Muscle layer of duodenum (tissue), 2 donors: ENCODE measurements around the gene NPAS3.

Experiments
- H3K27ac ChIP-seq: one replicate; pipeline ENCODE4 v1.7.0; 2013; ENCODE audit warnings: mild to moderate bottlenecking, low read length
- H3K27me3 ChIP-seq: one replicate; pipeline ENCODE4 v1.7.0; 2013; ENCODE audit warnings: low read depth, mild to moderate bottlenecking, control low read depth, low read length
- H3K36me3 ChIP-seq, 2 donors: one replicate each; pipeline ENCODE4 v1.7.0; 2013; ENCODE audit warnings: low read length in 2 of 2, control low read depth in 1 of 2, mild to moderate bottlenecking in 1 of 2; ENCODE audit not compliant: insufficient read depth in 2 of 2, control insufficient read depth in 1 of 2
- H3K4me1 ChIP-seq, 2 donors: one replicate each; pipeline ENCODE4 v1.7.0; 2013; ENCODE audit warnings: low read length in 2 of 2, mild to moderate bottlenecking in 2 of 2, control low read depth in 1 of 2, moderate library complexity in 1 of 2; ENCODE audit not compliant: insufficient read depth in 2 of 2, control insufficient read depth in 1 of 2
- H3K4me3 ChIP-seq, 2 donors: one replicate each; pipeline ENCODE4 v1.7.0; 2013; ENCODE audit warnings: low read length in 2 of 2, low read depth in 1 of 2, mild to moderate bottlenecking in 1 of 2
- H3K9me3 ChIP-seq, 2 donors: one replicate each; pipeline ENCODE4 v1.7.0; 2013; ENCODE audit warnings: low read length in 2 of 2, control low read depth in 1 of 2, mild to moderate bottlenecking in 1 of 2; ENCODE audit not compliant: control insufficient read depth in 1 of 2
- donor health status: healthy.

The NPAS3 gene

DNA sequence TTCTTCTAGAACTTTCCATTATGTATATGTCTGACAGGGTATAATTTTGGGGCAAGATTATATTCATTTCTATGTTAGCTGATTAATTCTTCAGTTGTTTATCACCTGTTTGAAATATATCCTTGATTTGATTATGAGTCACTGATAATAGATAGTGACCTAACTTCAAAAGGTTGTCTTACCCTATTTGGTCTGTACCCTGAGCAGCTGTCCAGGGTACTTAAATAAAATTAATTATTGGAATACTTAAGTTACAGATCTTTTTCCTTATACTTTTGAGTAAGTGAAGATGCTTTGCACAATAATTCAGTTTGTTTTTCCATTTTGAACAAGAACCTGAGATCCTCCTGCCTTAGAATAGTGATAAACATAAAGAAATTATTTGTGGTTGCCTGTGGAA lies 13.2 kb upstream of the NPAS3 start:
- H3K36me3 ChIP-seq: no peaks in the 10 kb centered on the region
- no peaks in the 10 kb centered on the region for H3K27me3 ChIP-seq
- H3K9me3 ChIP-seq: no peaks in the 10 kb centered on the region
- no peak overlapping the region for H3K27ac ChIP-seq
- no peak overlapping the region for H3K4me3 ChIP-seq
- no peaks in the 10 kb centered on the region for H3K4me1 ChIP-seq

- Histone ChIP-seq H3K36me3 (no peaks in the 10 kb centered on the region), H3K4me1 (peaks cover 0 to 12% of the 10 kb centered on the region in 2 donors), H3K9me3 (no peaks in the 10 kb centered on the region), H3K4me3 (peak overlapping the region in 1 of 2 donors; percentile 86), H3K27ac (no peak overlapping the region), H3K27me3 (peaks cover 8% of the 10 kb centered on the region)
These were observed 6.3 kb upstream of the NPAS3 start for GRCh38 chr14:32932302-32932913.

GRCh38 chr14:32932914-32933628 lies 5.6 kb upstream of the NPAS3 start:
- H3K27ac ChIP-seq: no peak overlapping the region

GRCh38 chr14:32933629-32934072 lies 5.0 kb upstream of the NPAS3 start:
- no peaks in the 10 kb centered on the region for H3K36me3 ChIP-seq
- peaks cover 0 to 19% of the 10 kb centered on the region in 2 donors for H3K4me1 ChIP-seq
- no peak overlapping the region for H3K27ac ChIP-seq
- peak overlapping the region; percentile 43 to 86 for H3K4me3 ChIP-seq
- no peaks in the 10 kb centered on the region for H3K9me3 ChIP-seq
- peaks cover 8% of the 10 kb centered on the region for H3K27me3 ChIP-seq

More at GRCh38 chr14:32932914-32933628, 5.6 kb upstream of the NPAS3 start:
- Histone ChIP-seq H3K27me3 (peaks cover 8% of the 10 kb centered on the region), H3K4me1 (peaks cover 0 to 19% of the 10 kb centered on the region in 2 donors), H3K36me3 (no peaks in the 10 kb centered on the region), H3K4me3 (peak overlapping the region; percentile 43 to 86), H3K9me3 (no peaks in the 10 kb centered on the region)

DNA sequence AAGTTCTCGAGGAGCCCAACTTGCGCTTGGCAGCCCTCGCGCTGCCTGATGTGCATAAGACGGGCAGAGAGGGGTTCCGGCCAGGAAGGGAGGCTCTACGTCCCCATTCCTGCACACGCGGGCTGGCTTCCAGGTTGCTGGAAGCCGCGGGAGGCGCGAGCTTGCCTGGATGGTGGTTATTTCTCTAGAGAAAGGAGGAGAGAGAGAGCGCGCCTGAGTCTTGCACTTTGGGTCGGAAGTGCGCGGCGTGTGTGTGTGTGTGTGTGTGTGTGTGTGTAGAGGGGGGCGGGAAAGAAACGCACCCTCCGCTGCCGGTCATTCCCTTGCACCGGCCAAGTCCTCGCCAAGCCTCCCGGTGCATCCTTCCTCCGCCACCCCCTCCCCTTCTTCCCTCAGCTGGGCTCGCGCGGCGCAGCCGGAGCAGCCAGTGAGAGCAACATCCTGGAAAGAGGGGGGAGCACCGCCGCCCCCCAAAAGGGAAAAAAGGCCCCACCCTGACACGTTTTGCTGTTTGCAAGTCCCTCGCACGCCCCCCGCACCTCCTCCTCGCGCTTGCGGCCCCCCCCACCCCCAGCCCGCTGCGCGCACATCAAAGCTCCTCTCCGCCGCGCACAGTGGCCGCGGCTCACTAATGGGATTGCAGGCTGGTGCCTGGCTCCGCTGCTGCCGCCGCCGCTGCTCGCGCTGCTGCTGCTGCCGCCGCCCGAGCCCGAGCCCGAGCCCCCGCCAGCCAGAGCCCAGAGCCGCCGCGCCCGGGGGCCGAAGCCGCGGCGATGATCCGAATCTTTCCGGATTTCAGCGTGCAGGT lies 4.4 kb upstream of the NPAS3 start:
- Histone ChIP-seq H3K27ac (no peak overlapping the region), H3K9me3 (no peaks in the 10 kb centered on the region), H3K36me3 (no peaks in the 10 kb centered on the region), H3K27me3 (peaks cover 8% of the 10 kb centered on the region), H3K4me3 (peak overlapping the region; percentile 43 to 86), H3K4me1 (peaks cover 0 to 19% of the 10 kb centered on the region in 2 donors)

DNA sequence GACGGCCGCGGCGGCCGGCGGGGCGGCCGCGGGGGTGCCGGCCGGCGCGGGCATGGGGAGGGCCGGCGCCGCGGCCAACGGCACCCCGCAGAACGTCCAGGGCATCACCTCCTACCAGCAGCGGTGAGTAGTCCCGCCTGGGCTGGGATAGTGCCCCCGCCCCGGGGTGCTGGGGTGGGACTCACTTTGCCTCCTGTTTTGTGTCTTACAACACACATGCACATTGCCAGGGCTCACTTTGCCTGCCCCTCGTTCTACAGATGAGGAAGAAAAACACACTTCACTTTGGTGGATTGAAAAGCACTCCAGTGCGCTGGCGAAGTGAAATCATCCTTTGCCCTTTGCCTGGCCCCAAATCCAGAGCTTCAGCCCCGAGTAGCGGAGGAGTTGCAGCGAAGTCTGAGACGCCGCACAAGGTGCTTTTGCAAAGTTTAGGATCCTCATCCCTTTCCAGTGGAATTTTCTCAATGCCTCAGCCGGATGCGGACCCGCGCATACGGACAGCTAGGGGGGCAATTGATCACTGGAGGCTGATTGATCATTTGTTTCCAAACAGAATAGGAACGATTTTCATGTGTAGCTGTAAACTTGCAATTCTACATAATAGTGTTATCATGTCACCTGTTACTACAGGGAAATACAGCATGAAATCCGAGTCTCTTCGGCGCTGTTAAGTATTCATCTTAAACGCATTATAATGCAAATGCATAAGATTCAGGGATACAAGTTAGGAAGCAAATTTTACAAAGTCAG lies 3.6 kb upstream of the NPAS3 start:
- no peak overlapping the region for H3K27ac ChIP-seq
- peaks cover 0 to 19% of the 10 kb centered on the region in 2 donors for H3K4me1 ChIP-seq
- H3K4me3 ChIP-seq: peak overlapping the region; percentile 41 to 60
- H3K27me3 ChIP-seq: peaks cover 8% of the 10 kb centered on the region
- no peaks in the 10 kb centered on the region for H3K9me3 ChIP-seq
- no peaks in the 10 kb centered on the region for H3K36me3 ChIP-seq

- Histone ChIP-seq H3K27me3 (peaks cover 4% of the 10 kb centered on the region), H3K4me1 (peaks cover 0 to 14% of the 10 kb centered on the region in 2 donors), H3K9me3 (no peaks in the 10 kb centered on the region), H3K27ac (peak overlapping the region; percentile 90), H3K4me3 (peak overlapping the region; percentile 62 to 68), H3K36me3 (no peaks in the 10 kb centered on the region)
These were observed 781 bp downstream of the NPAS3 start for GRCh38 chr14:32939254-32940065.

- Histone ChIP-seq H3K9me3 (no peaks in the 10 kb centered on the region), H3K27ac (peak overlapping the region; percentile 90), H3K4me3 (peak overlapping the region; percentile 62 to 68), H3K27me3 (peaks cover 4% of the 10 kb centered on the region), H3K36me3 (no peaks in the 10 kb centered on the region), H3K4me1 (peaks cover 0 to 14% of the 10 kb centered on the region in 2 donors)
These were observed 1.5 kb downstream of the NPAS3 start for GRCh38 chr14:32940066-32940651.

DNA sequence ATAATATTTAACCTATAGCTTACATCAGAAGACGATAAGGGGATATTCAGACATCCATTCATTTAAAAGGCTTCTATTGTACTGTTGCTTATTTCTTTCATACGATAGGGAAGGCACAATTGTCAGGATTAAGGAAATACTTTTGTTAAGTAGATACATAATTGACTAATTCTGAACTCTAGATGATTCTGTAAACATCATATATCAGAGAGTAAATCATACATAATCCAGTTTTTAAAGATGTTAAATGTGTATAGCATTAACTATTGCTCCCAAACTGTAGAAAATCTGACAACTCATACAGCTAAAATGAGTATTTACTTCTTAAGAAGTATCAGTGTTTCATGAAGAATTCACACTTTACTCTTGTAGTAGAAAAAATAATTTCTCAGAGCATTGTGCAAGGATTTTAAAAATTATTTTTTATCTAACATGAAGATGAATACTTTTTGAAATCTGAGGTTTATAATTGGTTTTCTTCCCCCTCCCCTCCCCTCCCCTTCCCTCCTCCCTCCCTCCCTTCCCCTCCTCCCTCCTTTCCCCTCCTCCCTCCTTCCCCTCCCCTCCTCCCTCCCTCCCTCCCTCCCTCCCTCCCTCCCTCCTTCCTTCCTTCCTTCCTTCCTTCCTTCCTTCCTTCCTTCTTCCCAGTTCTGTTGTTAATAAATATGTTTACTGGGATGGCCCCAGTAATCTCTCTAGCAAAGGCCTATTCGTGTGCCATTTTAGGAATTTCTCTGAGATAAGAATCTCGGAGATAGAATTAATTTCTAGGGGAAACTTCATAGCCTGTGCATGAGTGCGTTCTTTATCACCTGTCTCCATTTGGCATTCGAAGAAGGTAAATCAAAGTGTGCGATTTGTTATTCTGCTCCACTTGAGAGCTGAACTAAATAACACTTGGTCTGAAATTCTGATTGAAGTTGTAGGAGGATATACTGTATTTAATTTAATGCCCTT lies 2.3 kb downstream of the NPAS3 start:
- Histone ChIP-seq H3K27me3 (peaks cover 4% of the 10 kb centered on the region), H3K4me1 (peaks cover 0 to 14% of the 10 kb centered on the region in 2 donors), H3K27ac (no peak overlapping the region), H3K9me3 (no peaks in the 10 kb centered on the region), H3K4me3 (peak overlapping the region; percentile 62 to 68), H3K36me3 (no peaks in the 10 kb centered on the region)
